Loucy (cell line): Measurements from ENCODE around the gene FTHL17.

ENCODE experiments used
- H2AFZ ChIP-seq: fragments of 200-600 bp; sonication (generic); 2 replicates; pipeline ENCODE4 v1.6.0; 2016; ENCODE audit warnings: antibody characterized with exemption, mild to moderate bottlenecking, low read length, moderate library complexity
- H3F3A ChIP-seq: fragments of 200-600 bp; 2 replicates; pipeline ENCODE4 v1.6.0; 2016; ENCODE audit warnings: antibody characterized with exemption, low read depth, mild to moderate bottlenecking
- H3K27me3 ChIP-seq: fragments of 200-600 bp; sonication (generic); 2 replicates; pipeline ENCODE4 v1.6.1; 2014; ENCODE audit warnings: low read length, mild to moderate bottlenecking; ENCODE audit not compliant: insufficient read depth, poor library complexity, severe bottlenecking
- H3K36me3 ChIP-seq: fragments of 200-600 bp; sonication (generic); 2 replicates; pipeline ENCODE4 v1.6.1; 2016; ENCODE audit warnings: low read length; ENCODE audit not compliant: insufficient read depth
- H3K4me1 ChIP-seq: fragments of 200-600 bp; sonication (generic); 2 replicates; pipeline ENCODE4 v1.5.1; 2014; ENCODE audit warnings: low read length, mild to moderate bottlenecking; ENCODE audit not compliant: insufficient read depth, poor library complexity, severe bottlenecking
- H3K4me2 ChIP-seq: fragments of 200-600 bp; sonication (generic); 2 replicates; pipeline ENCODE4 v1.6.0; 2014; ENCODE audit warnings: antibody characterized with exemption, low read length, low read depth, mild to moderate bottlenecking; ENCODE audit not compliant: poor library complexity, severe bottlenecking
- H3K4me3 ChIP-seq: fragments of 200-600 bp; sonication (generic); 2 replicates; pipeline ENCODE4 v1.5.1; 2014; ENCODE audit warnings: low read length, mild to moderate bottlenecking, mixed read lengths; ENCODE audit not compliant: poor library complexity, severe bottlenecking
- H3K79me2 ChIP-seq: fragments of 200-600 bp; sonication (generic); 2 replicates; pipeline ENCODE4 v1.6.1; 2014; ENCODE audit warnings: low read length; ENCODE audit not compliant: insufficient read depth
- H3K9ac ChIP-seq: fragments of 200-600 bp; sonication (generic); 2 replicates; pipeline ENCODE4 v1.6.0; 2014; ENCODE audit warnings: mild to moderate bottlenecking, low read depth, low read length, moderate library complexity; ENCODE audit not compliant: poor library complexity, severe bottlenecking
- H3K9me2 ChIP-seq: fragments of 200-600 bp; sonication (generic); replicated peaks from 2 replicates; pipeline ENCODE4 v1.6.1; 2016; ENCODE audit warnings: low read depth, low read length, mixed read lengths
- H3K9me3 ChIP-seq: fragments of 200-600 bp; sonication (generic); 2 replicates; pipeline ENCODE4 v1.6.1; 2014; ENCODE audit warnings: mild to moderate bottlenecking, antibody characterized with exemption, low read length, low read depth; ENCODE audit not compliant: insufficient read depth
- H4K20me1 ChIP-seq: fragments of 200-600 bp; sonication (generic); 2 replicates; pipeline ENCODE4 v1.6.0; 2014; ENCODE audit warnings: antibody characterized with exemption, low read length, mild to moderate bottlenecking; ENCODE audit not compliant: insufficient read depth, poor library complexity, severe bottlenecking
- EZH2phosphoT487 ChIP-seq: fragments of 200-600 bp; IDR thresholded peaks from 2 replicates; pipeline ENCODE4 v1.6.1; 2018; ENCODE audit warnings: antibody characterized with exemption, mild to moderate bottlenecking, moderate library complexity, borderline replicate concordance
- TF ChIP-seq, protein P1 (sequence below): fragments of 200-600 bp; sonication (generic); conservative IDR thresholded peaks from 2 replicates; pipeline ENCODE4 v1.5.1; 2014; ENCODE audit warnings: mild to moderate bottlenecking, antibody characterized with exemption, low read length

The FTHL17 gene

DNA sequence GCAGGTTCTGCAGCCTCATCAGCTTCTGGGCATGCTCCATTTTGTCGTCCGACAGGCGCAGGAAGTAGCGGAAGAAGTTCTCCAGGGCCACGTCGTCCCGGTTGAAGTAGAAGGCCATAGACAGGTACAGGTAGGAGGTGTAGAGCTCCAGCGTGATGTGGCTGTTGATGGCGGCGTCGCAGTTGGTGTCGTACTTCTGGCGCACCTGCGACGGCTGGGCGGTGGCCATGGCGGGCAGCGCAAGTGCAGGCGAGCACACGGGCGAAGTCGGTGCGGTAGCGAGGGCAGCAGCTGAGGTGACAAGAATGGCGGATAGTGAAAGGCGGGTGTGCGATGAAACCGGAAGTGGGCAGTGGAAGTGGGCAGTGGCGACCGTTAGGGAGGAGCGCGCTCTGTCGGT lies at the start of gene FTHL17:
FTHL17 (minus strand) TSS at position 317 of the 400 bp plus-strand sequence; CDS start at position 229, 88 bp downstream.
- Histone ChIP-seq H3K4me1 (peaks cover 3% of the 10 kb centered on the region), H3K36me3 (no peaks in the 10 kb centered on the region), H3K27me3 (no peaks in the 10 kb centered on the region), H3K9me2 (no peaks in the 10 kb centered on the region), H3K4me2 (no peak within 1 kb of the TSS), H3K9me3 (no peaks in the 10 kb centered on the region), H3F3A (no peaks in the 10 kb centered on the region), H3K79me2 (no peaks in the 10 kb centered on the region), H3K4me3 (no peak within 1 kb of the TSS), H4K20me1 (no peaks in the 10 kb centered on the region), H3K9ac (no peak within 1 kb of the TSS), H2AFZ (no peak within 1 kb of the TSS)
- no peak for TF ChIP-seq EZH2phosphoT487
- TF ChIP-seq, protein P1, sequence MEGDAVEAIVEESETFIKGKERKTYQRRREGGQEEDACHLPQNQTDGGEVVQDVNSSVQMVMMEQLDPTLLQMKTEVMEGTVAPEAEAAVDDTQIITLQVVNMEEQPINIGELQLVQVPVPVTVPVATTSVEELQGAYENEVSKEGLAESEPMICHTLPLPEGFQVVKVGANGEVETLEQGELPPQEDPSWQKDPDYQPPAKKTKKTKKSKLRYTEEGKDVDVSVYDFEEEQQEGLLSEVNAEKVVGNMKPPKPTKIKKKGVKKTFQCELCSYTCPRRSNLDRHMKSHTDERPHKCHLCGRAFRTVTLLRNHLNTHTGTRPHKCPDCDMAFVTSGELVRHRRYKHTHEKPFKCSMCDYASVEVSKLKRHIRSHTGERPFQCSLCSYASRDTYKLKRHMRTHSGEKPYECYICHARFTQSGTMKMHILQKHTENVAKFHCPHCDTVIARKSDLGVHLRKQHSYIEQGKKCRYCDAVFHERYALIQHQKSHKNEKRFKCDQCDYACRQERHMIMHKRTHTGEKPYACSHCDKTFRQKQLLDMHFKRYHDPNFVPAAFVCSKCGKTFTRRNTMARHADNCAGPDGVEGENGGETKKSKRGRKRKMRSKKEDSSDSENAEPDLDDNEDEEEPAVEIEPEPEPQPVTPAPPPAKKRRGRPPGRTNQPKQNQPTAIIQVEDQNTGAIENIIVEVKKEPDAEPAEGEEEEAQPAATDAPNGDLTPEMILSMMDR, result no peak

DNA sequence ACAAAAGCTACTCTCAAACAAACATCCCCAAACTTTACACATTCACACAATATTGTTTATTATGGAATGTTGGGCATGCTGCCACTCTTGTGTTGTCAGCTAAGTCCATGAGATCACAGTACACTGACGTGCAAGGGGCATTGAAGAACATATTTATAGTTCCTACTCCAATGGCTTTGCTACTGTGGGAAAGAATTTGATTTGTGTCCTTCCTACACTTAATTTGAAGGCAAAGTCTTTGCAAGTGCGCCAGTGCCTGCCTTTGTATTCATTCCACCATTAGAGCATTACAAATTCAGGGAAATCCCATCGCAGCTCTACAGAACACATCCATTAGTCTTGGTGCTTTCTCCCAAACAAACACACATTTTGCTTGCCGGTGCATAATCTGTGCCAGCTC lies 45.4 kb upstream of the FTHL17 start:
- no peaks in the 10 kb centered on the region for H3K27me3 ChIP-seq
- TF ChIP-seq EZH2phosphoT487, result no peak
- TF ChIP-seq, protein P1, result no peak
- no peak overlapping the region for H3K4me2 ChIP-seq
- no peaks in the 10 kb centered on the region for H3F3A ChIP-seq
- no peak overlapping the region for H3K4me3 ChIP-seq
- no peaks in the 10 kb centered on the region for H3K9me3 ChIP-seq
- H3K9ac ChIP-seq, result no peak overlapping the region
- no peaks in the 10 kb centered on the region for H4K20me1 ChIP-seq
- peaks cover 9% of the 10 kb centered on the region for H3K4me1 ChIP-seq
- H2AFZ ChIP-seq, result no peak overlapping the region
- peaks cover 3% of the 10 kb centered on the region; the same call in 1 of the 2 replicates for H3K36me3 ChIP-seq
- no peaks in the 10 kb centered on the region for H3K9me2 ChIP-seq
- no peaks in the 10 kb centered on the region for H3K79me2 ChIP-seq

DNA sequence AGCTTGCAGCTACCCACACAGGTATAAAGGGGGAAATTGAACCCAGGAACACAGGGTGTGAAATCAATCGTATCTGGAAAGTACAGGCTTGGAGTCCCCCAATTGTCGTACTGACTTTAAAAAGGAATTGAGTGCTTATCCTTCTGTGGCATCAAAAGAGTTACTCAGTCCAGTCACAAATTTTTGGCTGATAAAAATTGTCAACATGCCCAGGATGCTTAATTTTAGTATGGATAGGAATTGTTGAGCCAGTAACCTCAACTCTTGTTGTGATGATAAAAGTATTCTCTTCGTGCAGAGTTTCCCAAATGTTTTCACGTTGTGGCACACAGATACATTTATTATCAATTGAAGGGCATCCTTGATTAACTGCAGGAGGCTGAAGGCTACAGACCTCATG lies 43.6 kb upstream of the FTHL17 start:
- H3K4me2 ChIP-seq, result no peak overlapping the region
- H4K20me1 ChIP-seq, result no peaks in the 10 kb centered on the region
- no peak for TF ChIP-seq EZH2phosphoT487
- TF ChIP-seq, protein P1, result no peak
- H3K27me3 ChIP-seq, result no peaks in the 10 kb centered on the region
- no peak overlapping the region for H3K4me3 ChIP-seq
- H3K79me2 ChIP-seq, result no peaks in the 10 kb centered on the region
- no peaks in the 10 kb centered on the region for H3K9me3 ChIP-seq
- H3K36me3 ChIP-seq, result no peaks in the 10 kb centered on the region
- H3K9me2 ChIP-seq, result no peaks in the 10 kb centered on the region
- H3K4me1 ChIP-seq, result peaks cover 10% of the 10 kb centered on the region
- no peak overlapping the region for H3K9ac ChIP-seq
- no peaks in the 10 kb centered on the region for H3F3A ChIP-seq
- H2AFZ ChIP-seq, result no peak overlapping the region
